GM18498 (cell line): ENCODE measurements around the gene CLEC16A.
"Not testable (repeated sequence)": the region's sequence is repeated elsewhere in the genome, so short reads cannot be mapped to it uniquely, and the experiment has no call there.

Experiments used
- ATAC-seq: cut with Tn5 transposase; IDR thresholded peaks from one replicate; pipeline ENCODE4 v1.9.1; 2021; ENCODE audit warnings: mild to moderate bottlenecking, moderate library complexity; ENCODE audit not compliant: unreplicated experiment

Gene CLEC16A

DNA sequence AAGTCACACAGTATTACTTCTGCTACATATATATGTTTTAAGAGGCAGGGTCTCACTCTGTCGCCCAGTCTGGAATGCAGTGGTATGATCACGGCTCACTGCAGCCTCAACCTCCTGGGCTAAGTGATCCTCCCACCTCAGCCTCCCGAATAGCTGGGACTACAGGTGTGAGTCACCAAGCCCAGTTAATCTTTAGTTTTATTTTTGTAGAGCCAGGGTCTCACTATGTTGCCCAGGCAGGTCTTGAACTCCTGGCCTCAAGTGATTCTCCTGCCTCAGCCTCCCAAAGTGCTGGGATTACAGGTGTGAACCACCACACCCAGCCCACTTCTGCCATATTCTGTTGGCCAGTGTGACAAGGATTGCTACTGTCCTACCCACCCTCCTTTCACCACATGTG, 19.1 kb upstream of the CLEC16A start:
- ATAC-seq = not testable (repeated sequence)

DNA sequence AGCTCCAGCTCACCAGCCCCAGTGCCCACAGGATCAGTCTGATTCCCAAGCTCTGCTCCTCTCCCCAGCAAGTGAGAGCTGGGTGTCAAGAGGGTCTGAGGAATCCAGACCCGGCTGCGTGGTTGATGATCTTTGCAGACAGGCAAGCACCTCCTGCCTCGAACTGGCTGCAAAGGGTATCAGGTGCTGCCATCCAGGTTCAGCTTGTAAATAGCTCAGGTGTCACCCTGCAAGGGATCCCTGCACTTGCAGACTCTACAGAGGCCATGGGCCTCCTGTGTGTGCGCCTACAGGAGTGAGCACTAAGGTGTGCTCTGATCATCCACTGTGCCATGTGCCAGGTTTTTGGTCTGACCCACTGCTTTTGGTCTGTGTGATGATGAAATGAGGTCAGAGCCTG, 18.3 kb upstream of the CLEC16A start:
- no peak for ATAC-seq

DNA sequence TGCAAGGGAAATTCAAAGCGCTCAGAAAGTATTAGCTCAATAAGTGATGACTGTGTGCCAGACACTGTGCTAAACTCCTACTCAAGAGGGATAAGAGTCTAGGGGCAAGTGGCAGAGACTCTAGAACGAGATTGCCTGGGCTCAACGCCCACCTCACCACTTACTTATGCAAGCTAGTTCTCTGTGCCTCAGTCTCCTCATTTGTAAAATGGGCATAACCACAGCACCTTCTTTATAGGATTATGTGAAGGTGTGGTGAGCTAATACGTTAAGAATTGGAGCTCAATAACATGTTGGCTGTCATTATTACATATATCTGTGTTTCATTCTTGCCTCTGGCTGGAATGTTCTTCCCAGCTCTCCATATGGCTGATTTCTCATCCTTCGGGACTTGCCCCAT, 17.5 kb upstream of the CLEC16A start:
- no peak for ATAC-seq

DNA sequence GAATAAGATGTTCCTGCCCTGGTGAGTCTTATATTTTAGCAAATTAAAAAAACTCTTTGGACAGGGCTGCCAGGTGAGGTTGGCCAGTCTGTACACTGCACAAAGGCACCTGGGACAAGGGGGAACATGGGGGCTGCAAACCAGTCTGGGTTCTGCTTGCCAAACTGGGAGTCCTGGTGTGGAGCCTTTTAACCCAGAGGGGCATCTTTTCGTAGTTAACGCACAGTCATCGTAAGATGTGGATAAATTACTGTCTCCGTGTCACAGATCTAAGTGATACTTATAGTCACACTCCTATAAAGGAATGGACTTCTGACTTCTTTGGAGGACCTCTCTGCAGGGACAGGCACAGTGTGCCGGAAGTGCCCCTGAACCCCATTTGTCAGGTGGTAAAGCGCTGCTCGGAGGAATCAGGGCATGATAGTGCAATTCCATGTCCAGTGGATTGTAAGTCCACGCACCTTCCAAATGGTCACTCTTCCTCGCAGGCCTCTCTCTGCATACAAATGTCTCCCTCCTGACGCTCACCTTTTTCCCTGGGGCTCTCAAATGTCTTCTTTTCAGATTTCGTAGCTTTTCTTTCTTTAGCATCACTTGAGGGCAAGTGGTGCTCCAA, 16.8 kb upstream of the CLEC16A start:
- ATAC-seq = no peak

DNA sequence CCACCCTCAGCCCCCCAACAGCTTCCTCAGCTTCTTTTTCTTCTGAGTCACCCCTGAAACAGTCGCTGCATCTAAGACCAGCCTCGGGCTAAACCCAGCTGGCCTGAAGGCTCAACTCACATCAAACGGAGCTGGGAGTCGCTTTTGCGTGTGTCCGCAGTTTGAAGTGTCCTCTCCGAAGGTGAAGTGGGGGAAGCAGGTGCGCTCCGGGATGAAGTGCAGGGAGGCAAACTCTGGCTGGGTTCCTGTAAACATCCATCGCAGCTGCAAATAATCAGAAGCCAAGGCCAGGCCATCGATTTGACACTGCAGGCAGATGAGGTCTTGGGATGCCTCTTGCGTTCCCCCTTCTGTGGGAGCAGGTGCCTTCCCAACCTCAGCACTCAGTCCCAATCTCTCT, 15.3 kb upstream of the CLEC16A start:
- not testable (repeated sequence) for ATAC-seq

DNA sequence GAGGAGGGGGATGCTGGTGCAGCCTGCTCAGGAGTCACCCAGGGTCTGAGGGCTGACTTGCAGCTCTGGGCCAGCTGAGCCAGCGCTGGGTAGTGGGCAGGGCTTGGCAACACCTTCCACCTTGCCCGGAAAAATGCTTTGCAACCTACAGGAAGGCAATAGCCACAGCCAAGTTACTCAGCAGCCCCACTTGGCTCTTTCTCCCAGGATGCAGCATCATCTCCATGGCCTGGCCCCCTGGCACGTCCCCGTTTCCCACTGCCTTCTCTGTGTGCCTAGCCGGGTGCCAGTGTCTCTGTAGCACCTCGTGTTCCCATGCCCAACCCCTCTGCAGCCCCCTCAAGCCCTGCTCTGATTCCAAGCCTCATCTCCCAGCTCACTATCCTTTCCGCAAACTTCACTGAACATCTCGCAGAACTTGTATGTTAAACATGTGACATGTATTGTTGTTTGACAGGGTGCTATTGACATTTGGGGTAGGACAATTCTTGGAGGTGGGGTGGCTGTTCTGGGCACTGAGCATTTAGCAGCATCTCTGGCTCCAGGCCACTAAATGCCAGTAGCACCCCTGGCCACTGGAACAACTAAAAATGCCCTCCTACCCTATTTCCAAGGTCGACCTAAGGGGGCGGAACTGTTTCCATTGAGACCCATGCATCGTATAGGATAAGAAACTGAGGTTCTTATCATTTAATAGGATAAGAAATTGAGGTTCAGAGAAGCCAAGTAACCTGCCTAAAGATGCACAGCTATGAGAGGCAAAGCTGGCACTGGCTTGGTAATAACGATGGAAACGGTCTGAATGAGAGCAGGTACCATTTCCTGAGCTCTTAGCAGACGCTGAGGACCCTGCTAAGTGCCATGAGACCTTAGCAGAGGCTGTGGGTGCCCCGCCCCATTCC, 14.3 kb upstream of the CLEC16A start:
- no peak for ATAC-seq

DNA sequence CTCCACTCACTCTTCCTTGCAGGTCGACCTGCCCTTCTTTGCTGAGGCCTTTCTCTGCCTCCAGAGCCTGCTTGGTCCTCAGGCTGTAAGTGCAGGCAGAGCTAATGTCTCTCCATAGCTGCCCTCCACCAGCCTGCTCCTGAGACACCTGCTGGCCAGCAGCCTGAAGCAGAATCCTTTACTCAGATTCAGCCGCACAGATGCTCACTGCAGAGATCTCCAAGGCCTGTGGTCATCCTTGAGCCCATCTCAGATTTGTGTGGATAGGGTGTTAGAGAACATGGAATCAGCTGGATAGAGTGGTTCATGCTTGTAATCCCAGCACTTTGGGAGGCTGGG, 13.6 kb upstream of the CLEC16A start:
- no peak for ATAC-seq

DNA sequence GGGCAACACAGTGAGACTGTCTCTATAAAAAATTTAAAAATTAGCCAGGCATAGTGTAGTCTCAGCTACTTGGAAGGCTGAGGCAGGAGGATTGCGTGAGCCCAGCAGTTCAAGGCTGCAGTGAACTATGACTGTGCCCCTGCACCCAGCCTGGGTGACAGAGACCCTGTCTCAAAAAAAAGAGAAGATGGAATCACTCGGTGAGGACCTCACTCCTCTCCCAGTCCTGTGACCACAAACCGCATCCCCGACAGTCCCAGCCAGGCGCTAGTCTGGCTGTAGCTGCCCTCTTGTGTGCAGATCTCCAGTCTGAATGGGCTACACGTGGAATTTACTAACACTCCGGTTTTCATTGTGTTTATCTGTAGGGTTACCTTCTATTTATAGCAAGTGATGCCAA, 13.2 kb upstream of the CLEC16A start:
- no peak for ATAC-seq

DNA sequence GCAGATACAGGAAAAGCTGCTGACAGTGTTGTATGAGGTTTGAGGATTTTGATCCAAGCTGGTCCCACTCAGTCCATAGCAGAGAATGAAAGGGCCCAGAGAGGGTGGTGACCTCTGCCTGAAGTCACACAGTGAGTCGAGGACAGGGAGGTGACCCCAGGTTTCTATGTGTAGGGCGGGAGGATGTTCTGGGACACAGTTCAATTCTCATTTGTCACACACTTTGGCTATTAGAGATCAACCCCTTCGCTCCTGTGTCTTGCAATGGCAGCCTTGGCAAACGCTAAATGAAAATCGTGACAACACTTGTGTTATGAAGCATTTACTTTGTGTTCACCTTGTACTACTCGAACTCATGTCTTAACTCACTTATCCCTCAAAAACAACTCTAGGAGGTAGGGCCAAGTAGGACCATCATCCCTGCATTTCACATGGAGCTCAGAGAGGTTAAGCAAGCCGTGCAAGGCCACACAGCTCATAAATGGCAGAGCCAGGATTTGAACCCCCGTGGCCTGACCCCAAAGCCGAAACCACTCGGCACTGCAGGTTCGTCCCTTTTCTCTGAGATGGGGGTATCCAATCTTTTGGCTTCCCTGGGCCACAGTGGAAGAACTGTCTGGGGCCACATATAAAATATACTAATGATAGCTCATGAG, 12.3 kb upstream of the CLEC16A start:
- ATAC-seq = no peak

DNA sequence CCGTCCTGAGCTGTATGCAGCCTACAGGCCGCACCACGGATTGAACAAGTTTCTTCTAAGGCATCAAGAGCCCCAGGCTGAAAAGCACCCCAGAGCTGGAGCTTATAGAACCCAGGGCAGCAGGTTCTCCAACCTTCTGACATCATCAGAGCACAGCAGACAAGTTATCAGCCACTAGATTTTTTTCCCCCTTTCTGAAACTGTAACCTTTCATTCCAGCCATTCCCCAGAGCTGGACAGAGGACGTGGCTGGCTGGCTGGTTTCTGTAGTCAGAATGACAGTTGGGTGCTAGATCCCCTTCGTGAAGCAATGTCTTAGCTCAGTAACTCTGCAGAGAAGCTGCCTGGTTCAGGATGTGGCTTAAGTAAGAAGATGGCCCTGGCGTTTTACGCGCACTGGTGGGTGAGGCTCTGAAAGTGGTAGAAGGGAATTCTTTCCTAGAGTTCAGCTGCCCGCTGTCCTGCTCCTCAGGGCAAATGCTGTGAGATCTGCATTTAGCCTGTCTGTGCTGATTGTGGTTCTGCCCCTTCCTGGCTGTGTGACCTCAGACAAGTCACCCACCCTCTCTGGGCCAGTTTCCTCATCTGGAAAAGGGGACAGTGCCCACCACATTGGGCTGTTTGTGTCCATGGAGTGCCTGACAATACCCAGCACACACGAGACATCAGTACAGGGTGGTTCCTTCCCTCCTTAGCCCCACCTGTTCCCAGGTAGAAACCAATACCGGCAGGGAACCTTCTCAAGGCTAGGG, 11.2 kb upstream of the CLEC16A start:
- no peak for ATAC-seq

DNA sequence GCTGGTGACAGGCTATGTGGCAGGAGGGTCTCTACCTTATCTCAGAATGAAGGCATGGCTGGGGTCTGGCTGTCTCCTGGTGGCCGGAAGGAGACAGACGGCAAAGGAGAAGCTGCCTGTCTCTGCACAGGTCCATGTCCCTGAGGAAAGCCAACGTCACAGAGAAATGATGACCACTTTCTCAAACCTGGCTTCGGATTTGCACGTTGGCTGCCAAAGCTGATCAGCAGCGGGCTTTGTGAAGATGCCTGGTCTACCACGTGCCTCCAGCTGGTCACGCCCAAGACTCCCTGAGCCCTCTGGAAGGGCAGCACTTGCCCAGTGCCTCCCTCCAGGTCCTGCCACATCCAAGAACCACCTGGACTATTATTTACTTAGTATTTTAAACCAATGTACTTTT, 10.5 kb upstream of the CLEC16A start:
- no peak for ATAC-seq

DNA sequence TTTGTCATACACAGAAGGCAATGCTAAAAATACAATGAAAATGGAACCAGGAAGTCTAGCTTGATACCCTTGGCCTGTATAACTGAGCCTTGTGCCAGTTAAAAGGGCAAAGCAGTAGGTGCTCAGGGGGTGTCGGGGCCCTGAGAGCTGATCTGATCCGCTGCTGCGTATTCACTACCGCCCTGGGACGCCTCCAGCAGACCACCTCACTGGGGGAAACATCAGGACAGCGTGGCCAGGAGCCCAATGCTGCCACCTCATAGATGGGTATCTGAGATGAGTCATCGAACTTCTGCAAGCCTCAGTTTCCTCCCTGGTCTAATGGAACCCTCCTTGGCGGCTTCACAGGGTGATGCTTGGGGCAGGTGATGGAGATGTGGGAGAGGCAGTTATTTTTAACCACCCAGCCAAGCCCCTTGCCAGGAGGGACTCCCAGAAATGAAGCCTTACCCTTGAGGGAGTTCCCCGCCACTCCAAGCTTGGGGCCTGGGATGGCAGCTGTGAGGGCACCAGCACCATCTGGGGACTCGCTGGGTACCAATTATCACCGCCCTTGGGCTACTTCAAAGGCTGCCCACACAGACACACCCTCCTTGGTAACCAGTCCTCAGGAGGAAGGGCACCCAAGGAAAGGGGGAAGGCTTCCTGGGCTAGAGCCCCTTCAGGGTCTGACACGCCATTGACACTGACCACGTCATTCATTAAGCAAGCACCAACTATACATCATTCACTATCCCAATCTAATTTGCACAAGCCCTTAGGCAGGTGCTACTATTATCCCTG, 9.8 kb upstream of the CLEC16A start:
- no peak for ATAC-seq

DNA sequence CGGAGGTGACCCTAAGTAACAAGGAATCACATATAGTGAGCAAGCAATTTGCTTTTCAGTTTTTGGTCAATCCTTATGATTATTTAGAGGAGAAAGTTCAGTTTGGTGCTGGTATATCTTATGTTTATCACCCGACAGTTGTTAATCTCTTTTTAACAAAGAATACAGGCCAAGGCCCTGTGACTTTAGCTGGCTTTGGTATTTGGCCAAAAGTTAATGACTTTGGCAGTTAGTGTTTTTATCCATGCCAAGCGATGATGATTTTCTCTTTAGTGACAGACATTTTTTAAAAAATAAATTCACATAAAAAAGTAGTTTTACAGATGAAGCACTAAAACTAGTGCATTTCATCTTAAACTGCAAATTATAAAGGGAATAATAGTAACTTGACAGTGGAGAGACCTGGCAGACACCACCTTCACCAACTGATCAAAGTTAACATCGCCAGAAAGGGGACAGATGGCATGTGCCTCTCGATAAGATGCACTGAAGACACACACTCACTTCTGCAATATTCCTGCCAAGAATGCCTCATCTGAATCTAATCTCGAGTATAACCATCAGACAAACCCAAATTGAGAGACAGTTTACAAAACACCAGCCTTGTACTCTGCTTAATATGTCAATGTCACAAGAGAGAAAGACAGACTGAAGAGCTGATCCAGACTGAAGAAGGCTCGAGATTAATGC, 9.0 kb upstream of the CLEC16A start:
- ATAC-seq = no peak

DNA sequence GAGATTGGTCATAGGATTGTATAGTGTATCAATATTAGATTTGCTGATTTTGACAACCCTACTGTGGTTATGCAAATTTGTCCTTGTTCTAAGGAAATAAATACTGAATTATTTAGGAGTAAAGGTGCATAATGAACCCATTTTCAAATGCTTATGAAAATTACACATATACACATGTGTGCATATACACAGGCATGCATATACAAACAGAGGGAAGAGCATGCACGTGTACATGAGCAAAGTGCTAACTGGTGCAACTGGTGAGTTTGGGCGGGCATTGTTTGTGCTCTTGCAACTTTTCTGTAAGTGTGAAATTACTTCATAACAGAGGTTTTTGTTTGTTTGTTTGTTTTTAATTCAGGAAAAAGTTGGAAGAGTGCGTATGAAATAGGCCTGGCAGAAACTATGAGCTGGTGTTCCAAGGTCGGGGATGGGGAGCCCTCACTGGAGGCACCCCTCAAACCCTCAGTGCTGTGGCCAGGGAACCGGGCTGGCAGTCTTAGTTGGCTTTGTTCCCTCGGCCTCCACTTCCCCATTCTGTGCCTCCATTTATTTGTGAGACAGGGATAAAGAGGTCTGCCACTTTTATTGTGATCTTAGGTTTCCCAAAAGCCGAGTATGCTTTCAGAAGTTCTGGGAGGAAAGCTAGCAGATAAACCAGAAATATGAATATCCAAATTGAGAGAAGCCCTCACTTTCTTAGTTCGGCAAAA, 7.9 kb upstream of the CLEC16A start:
- ATAC-seq = no peak

DNA sequence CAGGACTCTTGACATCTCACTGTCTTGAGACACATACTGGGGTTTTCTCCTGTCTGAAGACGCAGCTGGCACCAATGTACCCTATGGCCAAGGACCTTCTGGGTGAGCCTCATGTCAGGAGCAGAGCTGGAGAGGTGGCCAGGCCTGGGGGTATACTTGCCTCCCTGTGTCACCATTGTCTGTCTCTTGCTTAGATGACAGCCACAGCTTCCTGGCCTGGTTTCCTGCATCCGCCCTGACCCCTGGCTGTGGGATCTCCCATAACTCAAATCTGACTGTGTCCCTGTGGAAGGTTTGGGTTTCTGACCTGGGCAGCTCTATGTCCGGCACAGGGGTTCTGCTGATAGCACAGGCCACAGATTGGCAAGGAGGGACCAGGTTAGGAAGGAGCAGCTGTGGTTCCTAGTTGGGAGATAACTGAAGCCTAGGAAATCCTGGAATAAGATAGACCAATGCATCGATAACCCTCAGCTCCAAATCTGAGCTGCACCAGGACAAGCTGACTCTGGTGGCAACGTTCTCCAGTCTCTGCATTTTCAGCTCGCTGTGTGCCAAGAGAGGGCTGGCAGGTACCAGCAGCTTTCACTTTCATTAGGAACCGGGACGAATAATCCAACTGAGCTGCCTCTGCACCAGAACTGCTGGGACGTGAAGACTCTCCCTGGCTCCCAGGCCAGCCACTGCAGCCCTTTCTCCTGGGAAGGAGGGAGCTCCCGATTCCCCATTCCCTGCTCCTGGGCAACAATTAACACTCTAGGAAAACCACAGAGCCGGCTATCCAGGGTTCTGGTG, 7.1 kb upstream of the CLEC16A start:
- no peak for ATAC-seq

DNA sequence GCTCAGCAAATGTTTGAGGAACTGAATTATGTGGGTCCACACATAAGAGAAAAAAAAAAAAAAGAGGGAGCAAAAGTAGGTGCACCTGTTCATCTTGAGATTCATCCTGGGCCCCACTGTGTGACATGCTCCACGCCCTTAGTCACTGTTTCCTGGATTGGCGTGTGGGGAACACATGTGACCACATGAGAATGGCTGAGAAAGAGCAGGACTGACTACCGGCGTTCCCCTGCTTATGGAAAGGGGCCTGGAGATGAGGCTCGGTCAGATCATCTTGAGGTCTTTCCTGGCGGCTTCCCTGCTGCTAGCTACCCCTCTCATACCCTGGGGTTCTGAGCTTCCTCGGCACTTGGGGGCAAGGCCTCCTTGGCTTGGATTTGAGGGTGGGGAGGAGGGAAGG, 6.0 kb upstream of the CLEC16A start:
- ATAC-seq = no peak

DNA sequence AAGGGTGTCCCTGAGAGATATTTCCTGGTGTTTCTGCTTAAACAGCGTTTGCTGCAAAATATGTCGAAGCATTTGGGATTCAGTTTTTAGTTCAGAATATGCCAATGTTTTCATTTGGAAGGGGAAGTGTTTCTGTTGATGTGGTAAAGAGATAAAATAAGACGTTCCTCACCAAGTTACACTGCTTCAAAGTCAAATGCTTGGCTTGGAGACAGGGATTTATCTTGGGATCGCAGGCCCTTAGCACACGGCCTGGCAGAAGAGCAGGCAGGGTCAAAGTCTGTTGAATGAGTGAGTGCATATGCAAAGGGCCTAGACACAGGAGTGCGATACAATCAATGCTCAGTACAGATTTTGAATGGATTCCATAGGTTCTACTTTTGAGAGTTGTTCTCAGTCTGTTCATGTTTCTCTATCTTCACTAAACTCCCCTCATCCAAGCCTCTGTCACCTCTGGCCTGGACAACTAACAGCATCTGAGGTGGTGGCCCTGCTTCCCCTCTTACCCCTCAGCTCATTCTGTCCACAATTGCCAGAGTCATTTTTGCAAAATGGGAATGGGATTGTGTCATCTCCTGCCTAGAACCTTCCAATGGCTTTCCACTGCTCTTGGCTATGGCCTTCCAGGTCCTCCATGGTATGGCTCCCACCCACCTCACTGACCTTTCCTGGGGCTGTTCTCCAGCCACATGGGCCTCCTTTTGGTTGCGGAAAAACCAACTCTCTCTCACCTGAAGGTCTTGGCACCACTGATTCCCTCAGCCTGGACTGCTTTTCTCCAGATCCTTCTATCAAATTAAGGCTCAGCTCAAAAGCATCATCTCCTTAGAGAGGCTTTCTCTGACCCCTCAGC, 5.3 kb upstream of the CLEC16A start:
- no peak for ATAC-seq
